ENCODE results near the gene COQ5.
"Not testable (repeated sequence)": the region's sequence is repeated elsewhere in the genome, so short reads cannot be mapped to it uniquely, and the experiment has no call there.

Gene COQ5

DNA sequence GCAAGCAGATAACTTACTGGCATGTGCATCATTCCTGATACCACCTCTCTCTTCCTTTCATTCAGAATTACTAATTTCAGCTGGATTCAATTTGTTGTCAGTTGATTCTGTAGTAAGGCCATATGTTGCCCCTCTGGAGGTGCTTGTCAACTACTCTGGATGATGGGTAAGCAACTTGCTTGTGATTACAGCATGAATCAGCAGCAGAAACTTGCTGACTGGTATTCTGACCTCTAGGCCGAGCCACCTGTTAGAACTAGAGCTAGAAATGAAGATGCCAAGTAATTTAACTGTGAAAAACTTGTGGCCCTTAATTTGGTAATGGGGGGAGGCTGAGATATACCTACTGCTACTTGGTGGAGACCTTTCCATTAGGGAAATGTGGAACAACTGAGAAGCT is 10.3 kb upstream of the COQ5 start:
- Histone ChIP-seq H3K27me3 (ENCODE audit: insufficient read depth, low read length) (no peaks in the 10 kb centered on the region), H3K9ac (ENCODE audit: low read depth, low read length) (no peak overlapping the region), H3K27ac (ENCODE audit: low read length) (no peak overlapping the region), H3K36me3 (ENCODE audit: insufficient read depth, low read depth, low read length) (peaks cover 49% of the 10 kb centered on the region), H3K4me3 (ENCODE audit: low read length) (no peak overlapping the region), H3K4me1 (ENCODE audit: insufficient read depth, low read length) (peaks cover 24% of the 10 kb centered on the region), H3K9me3 (ENCODE audit: insufficient read depth, low read depth, low read length) (no peaks in the 10 kb centered on the region)

DNA sequence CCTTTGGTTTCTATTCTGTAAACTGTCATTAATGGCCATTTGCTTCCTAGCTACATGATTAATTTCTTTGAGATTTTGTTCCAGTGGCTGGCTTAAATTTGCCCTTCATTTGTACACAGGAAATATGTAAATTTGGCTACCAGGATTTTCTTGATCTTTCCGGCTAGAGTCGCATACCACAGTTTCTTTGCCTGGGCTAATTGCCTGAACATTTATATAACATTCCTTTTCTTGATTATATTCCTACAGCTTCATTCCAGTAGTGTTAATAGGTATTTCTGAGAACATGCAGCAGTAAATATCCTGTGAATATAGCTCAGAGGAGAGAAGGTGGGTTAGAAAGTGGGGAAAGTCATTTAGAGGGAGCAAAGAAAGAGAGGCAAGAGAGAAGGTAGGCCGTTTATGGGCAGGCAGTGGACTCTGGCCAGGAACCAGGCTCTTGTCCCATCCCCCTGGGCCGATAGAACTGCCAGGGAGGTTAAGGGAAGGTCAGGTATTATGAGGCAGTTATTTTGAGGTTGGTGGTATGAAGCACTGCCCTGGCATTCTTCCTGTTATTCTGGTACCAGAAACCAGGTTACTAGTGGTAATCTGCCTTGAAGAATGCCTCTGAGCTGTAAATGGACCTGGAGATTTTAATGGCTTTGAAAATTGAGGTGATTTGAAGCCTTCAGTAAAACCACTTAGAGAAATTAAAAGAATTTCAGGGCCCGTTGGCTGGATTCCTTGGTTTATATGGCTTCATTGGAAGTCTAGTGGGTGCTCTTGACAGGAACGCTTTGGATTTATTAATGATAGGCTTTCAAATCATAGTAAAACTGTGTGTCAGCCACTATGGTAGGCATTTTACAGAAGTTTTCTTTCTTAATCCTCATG is 9.6 kb upstream of the COQ5 start:
- Histone ChIP-seq H3K27me3 (ENCODE audit: insufficient read depth, low read length) (no peaks in the 10 kb centered on the region), H3K4me1 (ENCODE audit: insufficient read depth, low read length) (peaks cover 24% of the 10 kb centered on the region), H3K9ac (ENCODE audit: low read depth, low read length) (no peak overlapping the region), H3K9me3 (ENCODE audit: insufficient read depth, low read depth, low read length) (no peaks in the 10 kb centered on the region), H3K4me3 (ENCODE audit: low read length) (no peak overlapping the region; the same call in 1 of the 2 replicates), H3K27ac (ENCODE audit: low read length) (no peak overlapping the region), H3K36me3 (ENCODE audit: insufficient read depth, low read depth, low read length) (peaks cover 49% of the 10 kb centered on the region)

- Histone ChIP-seq H3K9ac (ENCODE audit: low read depth, low read length) (peak overlapping the region; percentile 36; the same call in 1 of the 2 replicates), H3K27me3 (ENCODE audit: insufficient read depth, low read length) (no peaks in the 10 kb centered on the region), H3K4me3 (ENCODE audit: low read length) (no peak overlapping the region; the same call in none of the 2 replicates), H3K36me3 (ENCODE audit: insufficient read depth, low read depth, low read length) (peaks cover 48% of the 10 kb centered on the region), H3K9me3 (ENCODE audit: insufficient read depth, low read depth, low read length) (no peaks in the 10 kb centered on the region), H3K27ac (ENCODE audit: low read length) (no peak overlapping the region), H3K4me1 (ENCODE audit: insufficient read depth, low read length) (peaks cover 24% of the 10 kb centered on the region)
Measured at GRCh38 chr12:120537856-120538220, 8.9 kb upstream of the COQ5 start.

- Histone ChIP-seq H3K36me3 (ENCODE audit: insufficient read depth, low read depth, low read length) (peaks cover 40% of the 10 kb centered on the region), H3K9ac (ENCODE audit: low read depth, low read length) (peak overlapping the region; percentile 77; the same call in 1 of the 2 replicates), H3K9me3 (ENCODE audit: insufficient read depth, low read depth, low read length) (no peaks in the 10 kb centered on the region), H3K27me3 (ENCODE audit: insufficient read depth, low read length) (no peaks in the 10 kb centered on the region), H3K4me3 (ENCODE audit: low read length) (peak overlapping the region; percentile 81), H3K4me1 (ENCODE audit: insufficient read depth, low read length) (peaks cover 24% of the 10 kb centered on the region), H3K27ac (ENCODE audit: low read length) (no peak overlapping the region)
Measured at GRCh38 chr12:120536064-120536791, 7.3 kb upstream of the COQ5 start.

- Histone ChIP-seq H3K4me3 (ENCODE audit: low read length) (peak overlapping the region; percentile 81), H3K36me3 (ENCODE audit: insufficient read depth, low read depth, low read length) (peaks cover 34% of the 10 kb centered on the region; the same call in 1 of the 2 replicates), H3K27me3 (ENCODE audit: insufficient read depth, low read length) (no peaks in the 10 kb centered on the region), H3K27ac (ENCODE audit: low read length) (no peak overlapping the region), H3K9me3 (ENCODE audit: insufficient read depth, low read depth, low read length) (no peaks in the 10 kb centered on the region), H3K4me1 (ENCODE audit: insufficient read depth, low read length) (peaks cover 24% of the 10 kb centered on the region), H3K9ac (ENCODE audit: low read depth, low read length) (peak overlapping the region; percentile 77)
Measured at GRCh38 chr12:120534703-120535655, 6.0 kb upstream of the COQ5 start.

GRCh38 chr12:120534203-120534702 is 5.3 kb upstream of the COQ5 start, which contains the start of gene RNF10:
TSS of gene RNF10 (plus strand) at chr12:120534356. CDS start at chr12:120534812, 456 bp downstream.
- H3K4me1 ChIP-seq (ENCODE audit: insufficient read depth, low read length) = peaks cover 29% of the 10 kb centered on the region
- peak within 1 kb of the TSS; percentile 77 for H3K9ac ChIP-seq (ENCODE audit: low read depth, low read length)
- no peaks in the 10 kb centered on the region for H3K27me3 ChIP-seq (ENCODE audit: insufficient read depth, low read length)
- no peaks in the 10 kb centered on the region for H3K9me3 ChIP-seq (ENCODE audit: insufficient read depth, low read depth, low read length)
- peaks cover 34% of the 10 kb centered on the region; the same call in 1 of the 2 replicates for H3K36me3 ChIP-seq (ENCODE audit: insufficient read depth, low read depth, low read length)
- peak within 1 kb of the TSS; percentile 81 for H3K4me3 ChIP-seq (ENCODE audit: low read length)
- no peak within 1 kb of the TSS for H3K27ac ChIP-seq (ENCODE audit: low read length)

GRCh38 chr12:120532701-120533238 is 3.8 kb upstream of the COQ5 start:
- no peak overlapping the region for H3K9ac ChIP-seq (ENCODE audit: low read depth, low read length)
- H3K9me3 ChIP-seq (ENCODE audit: insufficient read depth, low read depth, low read length) = no peaks in the 10 kb centered on the region
- no peak overlapping the region for H3K27ac ChIP-seq (ENCODE audit: low read length)
- peaks cover 20% of the 10 kb centered on the region for H3K4me1 ChIP-seq (ENCODE audit: insufficient read depth, low read length)
- no peaks in the 10 kb centered on the region for H3K27me3 ChIP-seq (ENCODE audit: insufficient read depth, low read length)
- peaks cover 21% of the 10 kb centered on the region; the same call in 1 of the 2 replicates for H3K36me3 ChIP-seq (ENCODE audit: insufficient read depth, low read depth, low read length)
- no peak overlapping the region for H3K4me3 ChIP-seq (ENCODE audit: low read length)

DNA sequence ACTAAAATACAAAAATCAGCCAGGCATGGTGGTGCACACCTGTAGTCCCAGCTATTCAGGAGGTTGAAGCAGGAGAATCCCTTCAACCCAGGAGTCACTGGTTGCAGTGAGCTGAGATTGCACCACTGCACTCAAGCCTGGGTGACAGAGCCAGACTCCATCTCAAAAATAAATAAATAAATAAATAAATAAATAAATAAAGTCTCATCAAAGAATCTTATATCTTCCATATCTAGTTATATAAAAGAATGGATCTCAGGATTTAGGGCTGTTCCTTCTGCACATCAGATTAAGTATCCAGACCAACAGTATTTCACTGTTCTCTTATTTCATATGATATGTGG is 1.4 kb upstream of the COQ5 start:
- H3K4me1 ChIP-seq (ENCODE audit: insufficient read depth, low read length) = not testable (repeated sequence)

DNA sequence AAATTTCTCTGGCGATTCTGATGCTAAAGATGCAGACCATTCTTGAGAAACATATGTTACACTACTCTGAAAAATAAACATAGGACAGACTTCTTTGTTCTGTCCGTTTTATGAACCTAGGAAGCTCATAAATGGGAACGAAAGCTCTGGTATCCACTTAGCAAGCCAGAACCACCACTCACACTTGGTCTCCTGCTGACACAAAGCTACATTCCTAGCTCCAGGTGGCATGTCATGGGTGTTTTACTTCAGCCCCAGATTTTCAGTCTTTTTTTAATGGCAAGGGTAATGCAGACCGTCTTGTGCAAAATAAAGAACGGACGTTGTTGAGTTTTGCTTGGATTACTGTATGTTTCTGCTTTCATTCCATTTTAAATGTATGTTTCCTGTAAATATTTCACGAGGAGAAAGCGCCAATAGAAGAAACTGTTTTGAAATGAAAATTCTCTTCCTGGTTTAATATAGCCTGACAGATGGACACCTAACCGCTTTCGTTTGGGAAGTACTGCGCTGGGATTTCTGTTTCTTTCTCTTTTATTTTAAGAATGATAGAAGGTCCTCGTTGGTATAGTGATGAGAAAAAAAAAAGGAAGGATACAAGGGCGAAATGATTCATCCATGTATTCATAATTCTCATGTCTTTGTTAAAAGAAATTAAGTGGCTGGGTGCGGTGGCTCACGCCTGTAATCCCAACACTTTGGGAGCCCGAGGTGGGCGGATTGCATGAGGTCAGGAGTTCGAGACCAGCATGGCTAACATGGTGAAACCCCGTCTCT is 871 bp upstream of the COQ5 start:
- H3K36me3 ChIP-seq (ENCODE audit: insufficient read depth, low read depth, low read length) = no peaks in the 10 kb centered on the region
- H3K27ac ChIP-seq (ENCODE audit: low read length) = no peak overlapping the region
- peaks cover 4% of the 10 kb centered on the region; the same call in 1 of the 2 replicates for H3K4me1 ChIP-seq (ENCODE audit: insufficient read depth, low read length)
- peak overlapping the region; percentile 85 for H3K4me3 ChIP-seq (ENCODE audit: low read length)
- H3K9me3 ChIP-seq (ENCODE audit: insufficient read depth, low read depth, low read length) = no peaks in the 10 kb centered on the region
- peak overlapping the region; percentile 91 for H3K9ac ChIP-seq (ENCODE audit: low read depth, low read length)
- H3K27me3 ChIP-seq (ENCODE audit: insufficient read depth, low read length) = no peaks in the 10 kb centered on the region

More for the DNA sequence above, 1.4 kb upstream of the COQ5 start:
- not testable (repeated sequence) for H3K9me3 ChIP-seq (ENCODE audit: insufficient read depth, low read depth, low read length); H3K9ac ChIP-seq (ENCODE audit: low read depth, low read length); H3K27ac ChIP-seq (ENCODE audit: low read length); H3K36me3 ChIP-seq (ENCODE audit: insufficient read depth, low read depth, low read length); H3K27me3 ChIP-seq (ENCODE audit: insufficient read depth, low read length); H3K4me3 ChIP-seq (ENCODE audit: low read length)

GRCh38 chr12:120522568-120522967 is 6.4 kb downstream of the COQ5 start:
- Histone ChIP-seq H3K9ac (ENCODE audit: low read depth, low read length) (no peak overlapping the region), H3K4me1 (ENCODE audit: insufficient read depth, low read length) (no peaks in the 10 kb centered on the region), H3K9me3 (ENCODE audit: insufficient read depth, low read depth, low read length) (no peaks in the 10 kb centered on the region), H3K27ac (ENCODE audit: low read length) (no peak overlapping the region), H3K27me3 (ENCODE audit: insufficient read depth, low read length) (no peaks in the 10 kb centered on the region), H3K36me3 (ENCODE audit: insufficient read depth, low read depth, low read length) (no peaks in the 10 kb centered on the region; the same call in 1 of the 2 replicates), H3K4me3 (ENCODE audit: low read length) (no peak overlapping the region)
